GM23338 (cell line): ENCODE measurements around the gene SYT11. TPM values are rescaled to one million over a fixed set of nuclear protein-coding genes. Genes with fewer than 3 reads are reported as not detected.

Experiments used
- ATAC-seq: fragments of 200-7000 bp; cut with Tn5 transposase; 3 replicates; pipeline ENCODE4 v1.9.1; 2020
- DNase-seq: peaks from one replicate; pipeline ENCODE4 v3.0.0-alpha.2; 2015; ENCODE audit warnings: low spot score
- H2AFZ ChIP-seq: fragments of 200-600 bp; sonication (generic); 2 replicates; pipeline ENCODE4 v1.8.0; 2016; ENCODE audit warnings: antibody characterized with exemption, mild to moderate bottlenecking, moderate library complexity
- H3F3A ChIP-seq: fragments of 200-600 bp; sonication (generic); replicated peaks from 2 replicates; pipeline ENCODE4 v1.8.0; 2017; ENCODE audit warnings: antibody characterized with exemption, mixed run types, low read depth
- H3K27ac ChIP-seq: fragments of 200-600 bp; sonication (generic); 2 replicates; pipeline ENCODE4 v1.6.1; 2016; ENCODE audit warnings: low read depth
- H3K27me3 ChIP-seq: fragments of 200-600 bp; sonication (generic); 2 replicates; pipeline ENCODE4 v1.8.0; 2016; ENCODE audit warnings: mild to moderate bottlenecking, mixed run types, moderate library complexity; ENCODE audit not compliant: insufficient read depth
- H3K36me3 ChIP-seq: fragments of 200-600 bp; sonication (generic); 2 replicates; pipeline ENCODE4 v1.8.0; 2016; ENCODE audit warnings: mild to moderate bottlenecking; ENCODE audit not compliant: insufficient read depth
- H3K4me1 ChIP-seq: fragments of 200-600 bp; sonication (generic); 2 replicates; pipeline ENCODE4 v1.8.0; 2016; ENCODE audit warnings: mild to moderate bottlenecking, moderate library complexity; ENCODE audit not compliant: insufficient read depth
- H3K4me2 ChIP-seq: fragments of 200-600 bp; sonication (generic); 2 replicates; pipeline ENCODE4 v1.7.1; 2017; ENCODE audit warnings: mixed run types
- H3K4me3 ChIP-seq: fragments of 200-600 bp; sonication (generic); 2 replicates; pipeline ENCODE4 v1.6.1; 2016; ENCODE audit warnings: mixed run types
- H3K79me2 ChIP-seq: fragments of 200-600 bp; sonication (generic); replicated peaks from 2 replicates; pipeline ENCODE4 v1.8.0; 2017; ENCODE audit warnings: mild to moderate bottlenecking; ENCODE audit not compliant: insufficient read depth
- H3K9me2 ChIP-seq: fragments of 200-600 bp; sonication (generic); 2 replicates; pipeline ENCODE4 v1.8.0; 2017; ENCODE audit not compliant: insufficient read depth
- H4K20me1 ChIP-seq: fragments of 200-600 bp; sonication (generic); replicated peaks from 2 replicates; pipeline ENCODE4 v1.8.0; 2017; ENCODE audit warnings: mild to moderate bottlenecking; ENCODE audit not compliant: insufficient read depth
- H3K27ac Mint-ChIP-seq: 2 replicates; pipeline ENCODE4 v1.8.0; 2020; ENCODE audit warnings: inconsistent platforms, mild to moderate bottlenecking, moderate library complexity, mixed read lengths
- H3K27me3 Mint-ChIP-seq: 3 replicates; pipeline ENCODE4 v1.8.0; 2022; ENCODE audit warnings: low read depth, mild to moderate bottlenecking, moderate library complexity, mixed read lengths, inconsistent platforms; ENCODE audit not compliant: insufficient read depth, poor library complexity
- H3K36me3 Mint-ChIP-seq: 3 replicates; pipeline ENCODE4 v1.8.0; 2021; ENCODE audit warnings: low read depth, mild to moderate bottlenecking, inconsistent platforms, moderate library complexity, mixed read lengths
- H3K4me1 Mint-ChIP-seq: 3 replicates; pipeline ENCODE4 v1.8.0; 2020; ENCODE audit warnings: mild to moderate bottlenecking, inconsistent platforms, mixed read lengths
- H3K4me3 Mint-ChIP-seq: 3 replicates; pipeline ENCODE4 v1.8.0; 2021; ENCODE audit warnings: moderate library complexity, mild to moderate bottlenecking, inconsistent platforms, mixed read lengths
- H3K9me3 Mint-ChIP-seq: 3 replicates; pipeline ENCODE4 v1.8.0; 2020; ENCODE audit warnings: moderate library complexity, mild to moderate bottlenecking, inconsistent platforms, mixed read lengths
- CREB1 ChIP-seq: fragments of 250-450 bp; sonication (Bioruptor Pico); IDR thresholded peaks from 2 replicates; pipeline ENCODE4 v1.5.0; 2020; ENCODE audit warnings: low read depth, mild to moderate bottlenecking, moderate library complexity
- EZH2phosphoT487 ChIP-seq: fragments of 200-600 bp; sonication (generic); IDR thresholded peaks from one replicate; pipeline ENCODE4 v1.8.1; 2018; ENCODE audit warnings: antibody characterized with exemption; ENCODE audit not compliant: unreplicated experiment
- JUNB ChIP-seq: IDR thresholded peaks from one replicate; pipeline ENCODE4 v1.6.1; 2016; ENCODE audit warnings: antibody characterized with exemption; ENCODE audit not compliant: unreplicated experiment
- POLR2AphosphoS5 ChIP-seq: IDR thresholded peaks from 2 replicates; pipeline ENCODE4 v1.6.1; 2016; ENCODE audit warnings: antibody characterized with exemption, low read depth
- STAT1 ChIP-seq: IDR thresholded peaks from one replicate; pipeline ENCODE4 v1.6.1; 2016; ENCODE audit warnings: antibody characterized with exemption; ENCODE audit not compliant: unreplicated experiment
- polyA plus RNA-seq: library from polyadenylated mRNA; unstranded; fragments of >200 nt; fragmentation: Nextera tagmentation; extraction: Ambion mirVana; gene quantifications from 2 replicates; pipeline ENCODE4 v1.2.1, GENCODE V29; 2016
- total RNA-seq: library from RNA; depleted of rRNA; stranded (reverse); fragments of >200 nt; shearing (Covaris generic); gene quantifications from 2 replicates; pipeline ENCODE4 v1.2.3, GENCODE V29; 2014
- TF ChIP-seq, protein P1 (sequence below), 2 experiments: fragments of 200-600 bp in 1 of 2; sonication (generic) in 1 of 2; conservative IDR thresholded peaks; 2 replicates each; pipeline versions ENCODE4 v1.5.1 to v1.6.1; 2016 to 2017; ENCODE audit warnings: antibody characterized with exemption in 2 of 2, low read depth in 2 of 2, mild to moderate bottlenecking in 2 of 2, moderate library complexity in 1 of 2
- TF ChIP-seq, protein P2 (sequence below): fragments of 250-450 bp; sonication (Bioruptor Pico); IDR thresholded peaks from 2 replicates; pipeline ENCODE4 v1.5.0; 2020; ENCODE audit warnings: mild to moderate bottlenecking, moderate library complexity

SYT11 gene
- total and polyA plus RNA-seq, 2 experiments from 2014 or later: 3.9 to 15.9 TPM

DNA sequence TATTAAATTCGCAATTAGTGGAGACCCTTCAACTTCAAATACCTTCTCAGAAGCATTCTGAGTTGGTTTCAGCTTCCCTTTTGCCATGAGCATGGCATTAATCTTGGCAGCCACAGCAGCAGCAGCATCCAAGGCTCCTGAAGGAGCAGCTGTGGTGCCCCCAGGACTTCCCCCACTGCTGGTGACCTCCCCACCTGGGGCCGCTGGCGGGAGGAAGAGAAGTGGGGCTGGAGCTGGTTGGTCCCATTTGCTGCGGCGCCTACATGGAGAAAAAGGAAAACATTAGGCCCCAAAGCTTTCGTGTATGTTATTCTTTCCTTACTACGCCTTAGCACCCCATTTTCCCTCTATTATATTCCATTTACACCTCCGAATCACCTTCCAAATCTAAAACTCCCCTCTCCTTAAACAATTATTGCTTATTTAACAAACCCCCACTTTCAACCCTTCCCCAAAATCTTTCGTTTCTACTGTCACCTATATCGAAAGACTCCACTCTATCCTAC lies 74.3 kb downstream of the SYT11 start:
- TF ChIP-seq CREB1: no peak
- TF ChIP-seq JUNB: no peak
- no peak for TF ChIP-seq POLR2AphosphoS5
- TF ChIP-seq STAT1: no peak
- TF ChIP-seq, protein P1, sequence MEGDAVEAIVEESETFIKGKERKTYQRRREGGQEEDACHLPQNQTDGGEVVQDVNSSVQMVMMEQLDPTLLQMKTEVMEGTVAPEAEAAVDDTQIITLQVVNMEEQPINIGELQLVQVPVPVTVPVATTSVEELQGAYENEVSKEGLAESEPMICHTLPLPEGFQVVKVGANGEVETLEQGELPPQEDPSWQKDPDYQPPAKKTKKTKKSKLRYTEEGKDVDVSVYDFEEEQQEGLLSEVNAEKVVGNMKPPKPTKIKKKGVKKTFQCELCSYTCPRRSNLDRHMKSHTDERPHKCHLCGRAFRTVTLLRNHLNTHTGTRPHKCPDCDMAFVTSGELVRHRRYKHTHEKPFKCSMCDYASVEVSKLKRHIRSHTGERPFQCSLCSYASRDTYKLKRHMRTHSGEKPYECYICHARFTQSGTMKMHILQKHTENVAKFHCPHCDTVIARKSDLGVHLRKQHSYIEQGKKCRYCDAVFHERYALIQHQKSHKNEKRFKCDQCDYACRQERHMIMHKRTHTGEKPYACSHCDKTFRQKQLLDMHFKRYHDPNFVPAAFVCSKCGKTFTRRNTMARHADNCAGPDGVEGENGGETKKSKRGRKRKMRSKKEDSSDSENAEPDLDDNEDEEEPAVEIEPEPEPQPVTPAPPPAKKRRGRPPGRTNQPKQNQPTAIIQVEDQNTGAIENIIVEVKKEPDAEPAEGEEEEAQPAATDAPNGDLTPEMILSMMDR (conservative IDR thresholded peaks at IDR 0.05; ENCODE audit: low read depth in 2 of 2): no peak
- no peak for TF ChIP-seq EZH2phosphoT487
- TF ChIP-seq, protein P2, sequence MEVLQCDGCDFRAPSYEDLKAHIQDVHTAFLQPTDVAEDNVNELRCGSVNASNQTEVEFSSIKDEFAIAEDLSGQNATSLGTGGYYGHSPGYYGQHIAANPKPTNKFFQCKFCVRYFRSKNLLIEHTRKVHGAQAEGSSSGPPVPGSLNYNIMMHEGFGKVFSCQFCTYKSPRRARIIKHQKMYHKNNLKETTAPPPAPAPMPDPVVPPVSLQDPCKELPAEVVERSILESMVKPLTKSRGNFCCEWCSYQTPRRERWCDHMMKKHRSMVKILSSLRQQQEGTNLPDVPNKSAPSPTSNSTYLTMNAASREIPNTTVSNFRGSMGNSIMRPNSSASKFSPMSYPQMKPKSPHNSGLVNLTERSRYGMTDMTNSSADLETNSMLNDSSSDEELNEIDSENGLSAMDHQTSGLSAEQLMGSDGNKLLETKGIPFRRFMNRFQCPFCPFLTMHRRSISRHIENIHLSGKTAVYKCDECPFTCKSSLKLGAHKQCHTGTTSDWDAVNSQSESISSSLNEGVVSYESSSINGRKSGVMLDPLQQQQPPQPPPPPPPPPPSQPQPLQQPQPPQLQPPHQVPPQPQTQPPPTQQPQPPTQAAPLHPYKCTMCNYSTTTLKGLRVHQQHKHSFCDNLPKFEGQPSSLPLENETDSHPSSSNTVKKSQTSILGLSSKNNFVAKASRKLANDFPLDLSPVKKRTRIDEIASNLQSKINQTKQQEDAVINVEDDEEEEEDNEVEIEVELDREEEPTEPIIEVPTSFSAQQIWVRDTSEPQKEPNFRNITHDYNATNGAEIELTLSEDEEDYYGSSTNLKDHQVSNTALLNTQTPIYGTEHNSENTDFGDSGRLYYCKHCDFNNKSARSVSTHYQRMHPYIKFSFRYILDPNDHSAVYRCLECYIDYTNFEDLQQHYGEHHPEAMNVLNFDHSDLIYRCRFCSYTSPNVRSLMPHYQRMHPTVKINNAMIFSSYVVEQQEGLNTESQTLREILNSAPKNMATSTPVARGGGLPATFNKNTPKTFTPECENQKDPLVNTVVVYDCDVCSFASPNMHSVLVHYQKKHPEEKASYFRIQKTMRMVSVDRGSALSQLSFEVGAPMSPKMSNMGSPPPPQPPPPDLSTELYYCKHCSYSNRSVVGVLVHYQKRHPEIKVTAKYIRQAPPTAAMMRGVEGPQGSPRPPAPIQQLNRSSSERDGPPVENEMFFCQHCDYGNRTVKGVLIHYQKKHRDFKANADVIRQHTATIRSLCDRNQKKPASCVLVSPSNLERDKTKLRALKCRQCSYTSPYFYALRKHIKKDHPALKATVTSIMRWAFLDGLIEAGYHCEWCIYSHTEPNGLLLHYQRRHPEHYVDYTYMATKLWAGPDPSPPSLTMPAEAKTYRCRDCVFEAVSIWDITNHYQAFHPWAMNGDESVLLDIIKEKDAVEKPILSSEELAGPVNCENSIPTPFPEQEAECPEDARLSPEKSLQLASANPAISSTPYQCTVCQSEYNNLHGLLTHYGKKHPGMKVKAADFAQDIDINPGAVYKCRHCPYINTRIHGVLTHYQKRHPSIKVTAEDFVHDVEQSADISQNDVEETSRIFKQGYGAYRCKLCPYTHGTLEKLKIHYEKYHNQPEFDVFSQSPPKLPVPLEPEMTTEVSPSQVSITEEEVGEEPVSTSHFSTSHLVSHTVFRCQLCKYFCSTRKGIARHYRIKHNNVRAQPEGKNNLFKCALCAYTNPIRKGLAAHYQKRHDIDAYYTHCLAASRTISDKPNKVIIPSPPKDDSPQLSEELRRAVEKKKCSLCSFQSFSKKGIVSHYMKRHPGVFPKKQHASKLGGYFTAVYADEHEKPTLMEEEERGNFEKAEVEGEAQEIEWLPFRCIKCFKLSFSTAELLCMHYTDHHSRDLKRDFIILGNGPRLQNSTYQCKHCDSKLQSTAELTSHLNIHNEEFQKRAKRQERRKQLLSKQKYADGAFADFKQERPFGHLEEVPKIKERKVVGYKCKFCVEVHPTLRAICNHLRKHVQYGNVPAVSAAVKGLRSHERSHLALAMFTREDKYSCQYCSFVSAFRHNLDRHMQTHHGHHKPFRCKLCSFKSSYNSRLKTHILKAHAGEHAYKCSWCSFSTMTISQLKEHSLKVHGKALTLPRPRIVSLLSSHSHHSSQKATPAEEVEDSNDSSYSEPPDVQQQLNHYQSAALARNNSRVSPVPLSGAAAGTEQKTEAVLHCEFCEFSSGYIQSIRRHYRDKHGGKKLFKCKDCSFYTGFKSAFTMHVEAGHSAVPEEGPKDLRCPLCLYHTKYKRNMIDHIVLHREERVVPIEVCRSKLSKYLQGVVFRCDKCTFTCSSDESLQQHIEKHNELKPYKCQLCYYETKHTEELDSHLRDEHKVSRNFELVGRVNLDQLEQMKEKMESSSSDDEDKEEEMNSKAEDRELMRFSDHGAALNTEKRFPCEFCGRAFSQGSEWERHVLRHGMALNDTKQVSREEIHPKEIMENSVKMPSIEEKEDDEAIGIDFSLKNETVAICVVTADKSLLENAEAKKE (CRISPR knock-in tag): no peak
- Histone ChIP-seq H3K4me2 (peak overlapping the region; percentile 94), H3F3A (peaks cover 13% of the 10 kb centered on the region), H2AFZ (no peak overlapping the region), H3K27ac (peak overlapping the region; percentile 82), H3K27me3 (no peaks in the 10 kb centered on the region), H3K79me2 (peaks cover 55% of the 10 kb centered on the region), H3K4me1 (peaks cover 16% of the 10 kb centered on the region), H3K9me2 (no peaks in the 10 kb centered on the region), H3K36me3 (peaks cover 44% of the 10 kb centered on the region), H4K20me1 (peaks cover 42% of the 10 kb centered on the region), H3K4me3 (peak overlapping the region; percentile 81)
- ATAC-seq (peak; percentile 18), DNase-seq (no peak)
- Mint-ChIP-seq H3K4me1 (peaks cover 12% of the 10 kb centered on the region; the same call in 2 of the 3 replicates), H3K4me3 (no peak overlapping the region), H3K27ac (no peak overlapping the region), H3K9me3 (no peaks in the 10 kb centered on the region), H3K36me3 (peaks cover 10% of the 10 kb centered on the region), H3K27me3 (peaks cover 6% of the 10 kb centered on the region)
